HG02981 (cell line): ENCODE data around the gene ACVR2B.

ENCODE experiments used
- ATAC-seq: cut with Tn5 transposase; IDR thresholded peaks from one replicate; pipeline ENCODE4 v1.9.1; 2021; ENCODE audit warnings: mild to moderate bottlenecking, moderate library complexity; ENCODE audit not compliant: unreplicated experiment

ACVR2B gene

GRCh38 chr3:38524141-38524739 is 70.5 kb downstream of the ACVR2B start:
- no peak for ATAC-seq

GRCh38 chr3:38526792-38527191 is 73.1 kb downstream of the ACVR2B start:
- no peak for ATAC-seq

GRCh38 chr3:38528457-38528856 is 74.8 kb downstream of the ACVR2B start:
- ATAC-seq = no peak

- ATAC-seq = no peak
These were observed 78.8 kb downstream of the ACVR2B start for GRCh38 chr3:38532529-38532928.

GRCh38 chr3:38533285-38533976 is 79.7 kb downstream of the ACVR2B start:
- no peak for ATAC-seq

DNA sequence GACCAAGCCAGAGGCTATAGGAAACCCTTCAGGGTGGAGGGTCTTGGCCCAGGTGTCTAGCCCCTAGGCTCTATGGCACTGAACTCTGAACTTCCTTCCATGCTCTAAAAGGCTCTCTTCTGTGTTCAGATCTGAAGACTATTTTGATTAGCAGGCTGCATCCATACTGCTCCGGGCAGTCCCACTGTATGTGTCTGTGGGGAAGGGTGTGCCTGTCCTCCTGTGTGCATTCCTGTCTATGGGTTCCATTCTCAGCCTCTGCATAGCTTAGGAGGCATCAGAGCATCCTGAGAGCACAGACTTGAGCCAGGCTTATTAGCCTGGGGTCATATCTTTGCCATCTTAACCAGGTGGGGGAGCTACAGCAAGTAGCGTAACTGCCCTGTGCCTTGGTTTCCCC is 80.5 kb downstream of the ACVR2B start:
- ATAC-seq = no peak

GRCh38 chr3:38534604-38535003 is 80.9 kb downstream of the ACVR2B start:
- no peak for ATAC-seq

GRCh38 chr3:38536671-38537070 is 83.0 kb downstream of the ACVR2B start:
- no peak for ATAC-seq

- no peak for ATAC-seq
These were observed 85.2 kb downstream of the ACVR2B start for GRCh38 chr3:38538773-38539353.

- ATAC-seq = no peak
These were observed 88.1 kb downstream of the ACVR2B start for GRCh38 chr3:38541806-38542205.
